HEK293T (cell line): Measurements from ENCODE around the gene EHBP1.

Experiments
- ARNT ChIP-seq: fragments of 450-650 bp; IDR thresholded peaks from 2 replicates; pipeline ENCODE4 v1.6.1; 2017; ENCODE audit warnings: mild to moderate bottlenecking
- ELF4 ChIP-seq: fragments of 450-650 bp; IDR thresholded peaks from 2 replicates; pipeline ENCODE4 v1.6.1; 2017; ENCODE audit warnings: antibody characterized with exemption
- FOXA1 ChIP-seq: fragments of 450-650 bp; IDR thresholded peaks from 2 replicates; pipeline ENCODE4 v1.6.1; 2016; ENCODE audit warnings: mild to moderate bottlenecking
- FOXK2 ChIP-seq: fragments of 450-650 bp; IDR thresholded peaks from 2 replicates; pipeline ENCODE4 v1.6.1; 2016; ENCODE audit warnings: mild to moderate bottlenecking
- LEF1 ChIP-seq: fragments of 450-650 bp; IDR thresholded peaks from 2 replicates; pipeline ENCODE4 v1.6.1; 2017; ENCODE audit warnings: mild to moderate bottlenecking, borderline replicate concordance
- NFRKB ChIP-seq: fragments of 450-650 bp; IDR thresholded peaks from 2 replicates; pipeline ENCODE4 v1.6.1; 2016; ENCODE audit warnings: mild to moderate bottlenecking, moderate library complexity
- SP1 ChIP-seq: fragments of 450-650 bp; IDR thresholded peaks from 2 replicates; pipeline ENCODE4 v1.6.1; 2017
- ZNF384 ChIP-seq: fragments of 450-650 bp; IDR thresholded peaks from 2 replicates; pipeline ENCODE4 v1.6.1; 2016
- TF ChIP-seq, protein P1 (sequence below): fragments of 450-650 bp; IDR thresholded peaks from 2 replicates; pipeline ENCODE4 v1.6.1; 2016

DNA sequence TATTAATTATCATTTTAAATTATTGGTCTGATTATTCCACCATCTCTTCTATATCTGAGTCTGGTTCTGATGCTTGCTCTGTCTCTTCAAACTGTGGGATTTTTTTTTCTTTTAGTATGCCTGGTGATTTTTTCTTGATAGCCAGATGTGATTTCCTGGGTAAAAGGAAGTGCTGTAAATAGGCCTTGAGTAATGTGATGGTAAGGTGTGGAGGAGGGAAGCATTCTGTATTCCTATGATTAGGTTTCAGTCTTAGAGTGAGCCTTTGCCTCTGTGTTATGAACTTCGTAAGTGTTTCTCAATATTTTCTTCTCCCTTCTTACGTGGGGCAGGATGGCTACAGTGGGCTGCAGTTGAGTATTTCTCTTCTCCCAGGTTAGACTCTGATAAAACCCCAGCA, 103.0 kb downstream of the EHBP1 start:
- TF ChIP-seq FOXK2 (no peak), ELF4 (no peak), SP1 (no peak), LEF1 (no peak), ZNF384 (no peak), NFRKB (no peak), ARNT (no peak), FOXA1 (no peak)
- TF ChIP-seq, protein P1, sequence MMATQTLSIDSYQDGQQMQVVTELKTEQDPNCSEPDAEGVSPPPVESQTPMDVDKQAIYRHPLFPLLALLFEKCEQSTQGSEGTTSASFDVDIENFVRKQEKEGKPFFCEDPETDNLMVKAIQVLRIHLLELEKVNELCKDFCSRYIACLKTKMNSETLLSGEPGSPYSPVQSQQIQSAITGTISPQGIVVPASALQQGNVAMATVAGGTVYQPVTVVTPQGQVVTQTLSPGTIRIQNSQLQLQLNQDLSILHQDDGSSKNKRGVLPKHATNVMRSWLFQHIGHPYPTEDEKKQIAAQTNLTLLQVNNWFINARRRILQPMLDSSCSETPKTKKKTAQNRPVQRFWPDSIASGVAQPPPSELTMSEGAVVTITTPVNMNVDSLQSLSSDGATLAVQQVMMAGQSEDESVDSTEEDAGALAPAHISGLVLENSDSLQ: no peak
